Activated CD4-positive, alpha-beta memory T cell treated with anti-CD3 and anti-CD28 coated beads, Interleukin-2, amount 10 ng/mL, durations not matched to agents 7 days and 5 days (primary cell): ENCODE data around the gene TNN. TPM values are rescaled to one million over a fixed set of nuclear protein-coding genes. Genes with fewer than 3 reads are reported as not detected.

ENCODE experiments used
- CTCF ChIA-PET: fragments of 350-600 bp; sonication (Branson Sonifier 250); formaldehyde crosslinking; loops from one replicate; lab custom pipeline; 2021; ENCODE audit warnings: antibody characterized with exemption, inconsistent platforms; lab: Charles Lee
- POLR2A ChIA-PET: fragments of 350-600 bp; sonication (Branson Sonifier 250); formaldehyde crosslinking; loops from one replicate; lab custom pipeline; 2021; ENCODE audit warnings: antibody characterized with exemption; lab: Charles Lee
- DNase-seq: peaks from one replicate; pipeline ENCODE4 v3.0.0-alpha.2; 2020
- H3K27ac Mint-ChIP-seq: one replicate; pipeline ENCODE4 v1.8.0; 2021; ENCODE audit warnings: mild to moderate bottlenecking, mixed read lengths
- H3K27me3 Mint-ChIP-seq: one replicate; pipeline ENCODE4 v1.8.0; 2021; ENCODE audit warnings: mixed read lengths
- H3K36me3 Mint-ChIP-seq: one replicate; pipeline ENCODE4 v1.8.0; 2021; ENCODE audit warnings: low read depth, mixed read lengths
- H3K4me1 Mint-ChIP-seq: one replicate; pipeline ENCODE4 v1.8.0; 2021; ENCODE audit warnings: mixed read lengths
- H3K4me3 Mint-ChIP-seq: one replicate; pipeline ENCODE4 v1.8.0; 2021; ENCODE audit warnings: mild to moderate bottlenecking, mixed read lengths
- H3K9me3 Mint-ChIP-seq: one replicate; pipeline ENCODE4 v1.8.0; 2021; ENCODE audit warnings: mixed read lengths
- total RNA-seq, 2 experiments: library from RNA; stranded (reverse); gene quantifications; one replicate each; pipeline ENCODE4 v1.2.3, GENCODE V29; 2021

The TNN gene
- total RNA-seq, 2 experiments from 2014 or later = not detected

DNA sequence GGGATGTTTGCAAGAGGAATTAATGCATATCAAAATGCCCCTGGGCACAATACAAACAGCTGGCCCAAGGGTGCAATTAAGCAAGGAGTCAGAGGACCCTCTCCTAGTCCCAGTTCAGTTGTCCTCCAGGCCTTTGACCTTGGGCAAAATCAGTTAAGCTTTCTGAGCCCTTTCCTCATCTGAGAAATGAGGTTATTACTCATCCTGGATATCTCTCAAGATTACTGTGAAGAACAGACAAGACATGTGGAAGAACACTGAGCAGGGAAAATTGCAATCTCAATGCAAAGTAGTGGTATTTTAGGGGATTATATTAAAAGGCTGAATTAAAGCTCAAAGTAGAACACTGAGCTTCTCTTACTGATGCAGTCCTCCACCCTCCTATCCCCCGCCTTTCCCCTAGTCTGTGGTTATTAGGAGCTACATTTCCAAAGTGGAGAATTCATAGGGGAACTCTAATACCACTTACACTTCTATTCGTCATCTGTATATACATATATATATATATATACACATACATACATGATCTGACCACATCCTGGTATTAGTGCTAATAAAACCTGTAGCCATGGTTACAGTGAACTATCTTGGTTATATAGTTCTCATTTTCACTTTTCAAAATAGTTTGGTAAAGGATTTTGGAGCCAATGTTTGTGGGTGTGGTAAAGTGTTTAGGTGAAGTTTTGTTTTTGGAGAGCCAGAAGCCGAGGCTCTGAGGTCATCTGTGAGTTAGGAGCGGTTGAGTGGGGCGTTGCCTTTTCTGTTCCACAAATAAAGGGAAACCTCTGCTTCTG, 106.9 kb downstream of the TNN start:
- Mint-ChIP-seq H3K27me3 (no peaks in the 10 kb centered on the region), H3K36me3 (peaks cover 90% of the 10 kb centered on the region), H3K4me1 (peaks cover 65% of the 10 kb centered on the region), H3K9me3 (peaks cover 2% of the 10 kb centered on the region), H3K4me3 (no peak overlapping the region), H3K27ac (peak overlapping the region; percentile 38)
- ChIA-PET POLR2A (interaction anchor here (0.8 to 1.3 kb wide), 3 partner anchors 14 to 17 kb away, joined by 3 read pairs; no protein-coding TSS in a partner anchor), CTCF (interaction anchor here (1.9 to 2.5 kb wide), 2 partner anchors 23 to 144 kb away, joined by 7 to 11 read pairs; no protein-coding TSS in a partner anchor)
- no peak for DNase-seq

DNA sequence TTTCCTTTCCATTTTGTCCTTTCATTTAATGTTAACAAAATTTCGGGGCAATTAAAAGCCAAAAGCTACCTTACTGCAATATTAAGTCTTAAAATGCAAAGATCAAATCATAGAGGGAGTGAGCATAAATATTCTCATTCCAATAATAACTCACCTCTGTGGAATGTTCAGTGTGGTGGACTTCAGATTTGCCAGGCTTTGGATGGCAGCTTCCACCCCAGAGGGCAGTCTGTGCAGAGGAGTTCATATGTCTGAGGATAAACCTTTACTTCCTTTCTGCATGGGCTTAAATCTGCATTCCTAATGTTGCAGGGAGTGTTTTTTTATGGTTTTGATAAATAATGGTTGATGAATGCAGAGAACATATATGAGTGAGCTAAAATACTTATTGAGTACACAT, 108.6 kb downstream of the TNN start:
- H3K4me1 Mint-ChIP-seq = peaks cover 56% of the 10 kb centered on the region
- no peak overlapping the region for H3K27ac Mint-ChIP-seq
- ChIA-PET CTCF (no interaction called here), POLR2A (interaction anchor here (1.2 kb wide), 1 partner anchor 13 kb away, joined by 3 read pairs; no protein-coding TSS in a partner anchor)
- peaks cover 2% of the 10 kb centered on the region for H3K9me3 Mint-ChIP-seq
- H3K27me3 Mint-ChIP-seq = no peaks in the 10 kb centered on the region
- no peak for DNase-seq
- H3K4me3 Mint-ChIP-seq = no peak overlapping the region
- H3K36me3 Mint-ChIP-seq = peaks cover 82% of the 10 kb centered on the region

GRCh38 chr1:175178056-175178455, 110.4 kb downstream of the TNN start:
- peaks cover 2% of the 10 kb centered on the region for H3K9me3 Mint-ChIP-seq
- no peak overlapping the region for H3K4me3 Mint-ChIP-seq
- DNase-seq = no peak
- POLR2A ChIA-PET = no interaction called here
- no peaks in the 10 kb centered on the region for H3K27me3 Mint-ChIP-seq
- no peak overlapping the region for H3K27ac Mint-ChIP-seq
- CTCF ChIA-PET = no interaction called here
- H3K36me3 Mint-ChIP-seq = peaks cover 86% of the 10 kb centered on the region
- peaks cover 57% of the 10 kb centered on the region for H3K4me1 Mint-ChIP-seq

GRCh38 chr1:175178456-175178855, 110.8 kb downstream of the TNN start:
- Mint-ChIP-seq H3K9me3 (peaks cover 2% of the 10 kb centered on the region), H3K4me1 (peaks cover 58% of the 10 kb centered on the region), H3K27ac (no peak overlapping the region), H3K4me3 (no peak overlapping the region), H3K36me3 (peaks cover 86% of the 10 kb centered on the region), H3K27me3 (no peaks in the 10 kb centered on the region)
- POLR2A ChIA-PET = no interaction called here
- no peak for DNase-seq
- CTCF ChIA-PET = interaction anchor here (1.3 kb wide), 1 partner anchor 141 kb away, joined by 3 read pairs; no protein-coding TSS in a partner anchor

DNA sequence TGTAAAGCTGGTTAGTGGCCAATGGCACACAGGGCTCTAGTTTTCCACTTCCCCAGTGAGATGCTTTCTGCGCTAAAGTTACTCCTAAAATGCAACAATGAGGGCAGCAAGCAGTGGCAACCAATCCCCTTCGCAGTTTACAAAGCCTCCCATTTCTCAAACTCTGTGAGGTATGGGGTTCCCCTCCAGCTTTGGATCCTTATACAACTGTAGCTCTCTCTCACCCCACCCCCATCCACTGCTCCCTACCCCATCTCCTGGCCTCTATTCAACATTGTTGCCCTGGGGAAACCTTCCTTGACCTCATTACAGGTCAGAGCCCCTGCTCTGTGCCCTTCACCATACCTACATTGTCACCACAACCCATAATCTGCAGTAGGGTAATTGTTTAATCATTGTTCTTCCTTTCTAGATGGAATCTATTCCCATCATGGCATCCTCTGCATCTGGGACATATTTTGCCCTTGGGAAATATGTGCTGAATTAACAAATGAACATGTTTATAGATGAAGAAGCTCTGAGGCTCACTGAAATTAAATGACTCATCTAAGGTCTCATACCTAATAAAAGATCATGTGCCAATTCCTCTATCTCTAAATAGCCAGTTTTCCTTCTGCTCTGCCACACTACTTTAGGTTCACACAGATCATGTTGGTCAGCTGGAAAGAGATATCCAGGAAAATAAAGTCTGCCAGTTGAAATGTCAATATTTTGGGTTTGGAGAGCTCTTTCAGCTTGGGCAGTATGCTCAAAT, 112.4 kb downstream of the TNN start:
- CTCF ChIA-PET = interaction anchor here (1.1 to 1.3 kb wide), 3 partner anchors 21 to 139 kb away, joined by 3 to 4 read pairs (median 4); no protein-coding TSS in a partner anchor
- Mint-ChIP-seq H3K4me3 (no peak overlapping the region), H3K9me3 (peaks cover 2% of the 10 kb centered on the region), H3K36me3 (peaks cover 86% of the 10 kb centered on the region), H3K27ac (peak overlapping the region; percentile 33), H3K27me3 (no peaks in the 10 kb centered on the region), H3K4me1 (peaks cover 54% of the 10 kb centered on the region)
- POLR2A ChIA-PET = interaction anchor here (1.3 kb wide), 1 partner anchor 9 kb away, joined by 5 read pairs; no protein-coding TSS in a partner anchor
- DNase-seq = no peak

GRCh38 chr1:175182201-175182746, 114.6 kb downstream of the TNN start:
- H3K27me3 Mint-ChIP-seq = no peaks in the 10 kb centered on the region
- POLR2A ChIA-PET = interaction anchor here (1.4 kb wide), 1 partner anchor 13 kb away, joined by 3 read pairs; no protein-coding TSS in a partner anchor
- CTCF ChIA-PET = interaction anchor here (0.6 to 1.1 kb wide), 2 partner anchors 30 to 133 kb away, joined by 4 read pairs; no protein-coding TSS in a partner anchor
- no peak overlapping the region for H3K27ac Mint-ChIP-seq
- H3K4me1 Mint-ChIP-seq = peaks cover 65% of the 10 kb centered on the region
- DNase-seq = no peak
- peaks cover 88% of the 10 kb centered on the region for H3K36me3 Mint-ChIP-seq
- H3K4me3 Mint-ChIP-seq = no peak overlapping the region
- H3K9me3 Mint-ChIP-seq = no peaks in the 10 kb centered on the region

GRCh38 chr1:175183586-175183985, 116.0 kb downstream of the TNN start:
- H3K27ac Mint-ChIP-seq = no peak overlapping the region
- POLR2A ChIA-PET = interaction anchor here (1.0 to 1.4 kb wide), 2 partner anchors 8 to 14 kb away, joined by 3 read pairs; no protein-coding TSS in a partner anchor
- H3K4me3 Mint-ChIP-seq = no peak overlapping the region
- no peaks in the 10 kb centered on the region for H3K27me3 Mint-ChIP-seq
- no peak for DNase-seq
- no peaks in the 10 kb centered on the region for H3K9me3 Mint-ChIP-seq
- H3K36me3 Mint-ChIP-seq = peaks cover 88% of the 10 kb centered on the region
- CTCF ChIA-PET = interaction anchor here (0.9 to 2.5 kb wide), 4 partner anchors 29 to 136 kb away, joined by 3 to 7 read pairs (median 4); no protein-coding TSS in a partner anchor
- H3K4me1 Mint-ChIP-seq = peaks cover 74% of the 10 kb centered on the region

DNA sequence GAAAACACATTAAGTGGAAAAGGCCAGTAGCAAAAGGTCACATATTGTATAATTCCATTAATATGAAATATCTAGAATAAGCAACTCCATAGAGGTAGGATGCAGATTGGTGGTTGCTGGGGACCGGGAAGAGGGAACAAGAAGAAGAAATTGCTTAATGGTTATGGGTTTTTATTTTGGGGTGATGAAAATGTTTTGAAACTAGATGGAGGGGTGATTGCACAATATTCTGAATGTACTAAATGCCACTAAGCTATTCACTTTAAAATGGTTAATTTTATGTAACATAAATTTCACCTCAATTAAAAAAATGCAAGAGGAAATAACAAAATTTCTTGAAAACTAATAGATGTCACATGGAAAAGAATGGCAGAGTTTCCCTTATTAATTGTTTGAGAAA, 118.3 kb downstream of the TNN start:
- Mint-ChIP-seq H3K36me3 (peaks cover 95% of the 10 kb centered on the region), H3K27ac (no peak overlapping the region), H3K9me3 (no peaks in the 10 kb centered on the region), H3K4me1 (peaks cover 84% of the 10 kb centered on the region), H3K27me3 (no peaks in the 10 kb centered on the region), H3K4me3 (no peak overlapping the region)
- ChIA-PET CTCF (interaction anchor here (2.1 to 6.7 kb wide), 2 partner anchors 40 to 133 kb away, joined by 5 to 57 read pairs; no protein-coding TSS in a partner anchor), POLR2A (interaction anchor here (1.4 to 9.6 kb wide), 2 partner anchors 14 to 23 kb away, joined by 4 to 145 read pairs; no protein-coding TSS in a partner anchor)
- no peak for DNase-seq

DNA sequence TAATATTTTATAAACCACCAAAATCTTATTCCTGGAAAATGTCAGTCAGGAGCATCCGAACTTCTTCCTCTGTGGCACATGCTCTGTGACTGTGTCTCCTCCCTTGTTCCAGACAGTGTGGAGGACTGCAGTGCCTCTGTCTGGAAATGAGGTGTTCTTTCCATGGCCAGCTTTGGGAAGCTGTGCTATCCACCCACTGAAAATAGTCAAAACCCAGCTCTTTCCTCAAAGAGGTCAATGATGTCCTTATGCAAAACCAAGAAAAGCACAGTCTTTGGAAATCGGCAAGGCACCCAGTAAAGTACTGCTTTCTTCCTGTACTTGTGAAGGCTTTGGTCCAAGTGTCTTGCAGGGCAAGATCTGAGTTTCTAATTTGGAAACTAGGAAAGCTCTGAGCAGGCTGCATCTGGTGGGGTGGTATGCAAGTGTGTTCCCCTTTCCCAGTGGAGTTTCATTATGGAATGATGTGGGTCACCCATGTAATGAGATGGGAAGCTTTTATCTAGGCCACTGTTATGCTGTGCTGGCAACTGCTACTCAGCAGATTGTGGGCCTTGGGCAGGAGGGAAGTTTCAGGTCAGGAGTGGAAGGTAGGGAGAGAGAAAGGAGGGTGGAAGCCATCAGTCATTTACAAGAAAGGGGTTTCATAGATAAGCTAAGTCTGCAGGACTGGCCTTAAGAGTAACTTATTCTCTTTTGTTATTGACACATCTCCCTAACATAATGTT, 119.0 kb downstream of the TNN start:
- Mint-ChIP-seq H3K27ac (peak overlapping the region; percentile 47), H3K36me3 (peaks cover 94% of the 10 kb centered on the region), H3K9me3 (no peaks in the 10 kb centered on the region), H3K4me1 (peaks cover 82% of the 10 kb centered on the region), H3K4me3 (no peak overlapping the region), H3K27me3 (no peaks in the 10 kb centered on the region)
- ChIA-PET CTCF (interaction anchor here (0.6 to 6.7 kb wide), 6 partner anchors 31 to 162 kb away, joined by 3 to 57 read pairs (median 6); no protein-coding TSS in a partner anchor), POLR2A (interaction anchor here (0.7 to 9.6 kb wide), 4 partner anchors 11 to 35 kb away, joined by 3 to 145 read pairs (median 4); no protein-coding TSS in a partner anchor)
- DNase-seq = no peak

GRCh38 chr1:175188936-175189335, 121.3 kb downstream of the TNN start:
- Mint-ChIP-seq H3K27me3 (no peaks in the 10 kb centered on the region), H3K4me1 (peaks cover 77% of the 10 kb centered on the region), H3K27ac (peak overlapping the region; percentile 93), H3K9me3 (no peaks in the 10 kb centered on the region), H3K4me3 (peak overlapping the region; percentile 95), H3K36me3 (peaks cover 78% of the 10 kb centered on the region)
- CTCF ChIA-PET = interaction anchor here (0.6 to 6.7 kb wide), 9 partner anchors 15 to 130 kb away, joined by 3 to 57 read pairs (median 5); no protein-coding TSS in a partner anchor
- DNase-seq = peak; percentile 72
- POLR2A ChIA-PET = interaction anchor here (0.7 to 9.6 kb wide), 17 partner anchors 9 to 224 kb away, joined by 3 to 145 read pairs (median 4); partner anchors contain the start of genes CACYBP and MRPS14

DNA sequence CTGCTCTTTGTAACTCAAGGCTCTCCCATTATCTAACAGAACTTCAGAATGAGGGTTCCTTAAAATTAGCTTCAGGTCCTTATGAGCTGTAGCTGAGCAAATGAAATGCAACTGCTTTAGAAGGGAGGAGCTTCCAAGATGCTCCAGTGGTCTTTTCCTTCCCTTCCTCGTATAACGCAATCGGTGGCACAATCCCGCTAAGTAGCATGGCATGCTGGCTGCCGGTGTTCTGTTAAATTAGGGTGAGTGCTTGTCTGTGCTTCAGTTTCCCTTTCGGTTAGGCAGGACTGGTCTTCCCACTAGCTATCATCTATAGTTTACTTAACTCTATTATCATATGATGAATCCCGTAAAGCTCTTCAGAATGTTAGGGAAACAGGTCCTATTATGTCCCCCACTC, 124.0 kb downstream of the TNN start:
- POLR2A ChIA-PET = interaction anchor here (0.7 to 9.6 kb wide), 13 partner anchors 8 to 1016 kb away, joined by 3 to 145 read pairs (median 5); partner anchors contain the start of genes CACYBP, COP1 and MRPS14
- H3K4me3 Mint-ChIP-seq = peak overlapping the region; percentile 95
- H3K4me1 Mint-ChIP-seq = peaks cover 57% of the 10 kb centered on the region
- peaks cover 54% of the 10 kb centered on the region for H3K36me3 Mint-ChIP-seq
- no peaks in the 10 kb centered on the region for H3K9me3 Mint-ChIP-seq
- peak overlapping the region; percentile 93 for H3K27ac Mint-ChIP-seq
- H3K27me3 Mint-ChIP-seq = no peaks in the 10 kb centered on the region
- peak; percentile 41 for DNase-seq
- CTCF ChIA-PET = interaction anchor here (1.0 to 6.7 kb wide), 5 partner anchors 10 to 127 kb away, joined by 3 to 57 read pairs (median 33); no protein-coding TSS in a partner anchor
